Thoracic aorta (tissue), 2 donors: Measurements from ENCODE around the gene NPM1. TPM values are rescaled to one million over a fixed set of nuclear protein-coding genes. Genes with fewer than 3 reads are reported as not detected.

Experiments used
- ATAC-seq: fragments of 150-250 bp; one replicate; pipeline ENCODE4 v1.8.0; 2017; ENCODE audit warnings: low read depth; ENCODE audit not compliant: insufficient number of reproducible peaks, low FRiP score
- DNase-seq: peaks from one replicate; pipeline ENCODE4 v3.0.0-alpha.2; 2020; ENCODE audit warnings: low spot score
- H3K27ac ChIP-seq, 2 donors: fragments of 200-600 bp; sonication (generic); 1 replicate in 1 of 2; 2 replicates in 1 of 2; pipeline ENCODE4 v1.5.1; 2016; ENCODE audit warnings: mild to moderate bottlenecking in 2 of 2, moderate library complexity in 2 of 2
- H3K27me3 ChIP-seq: fragments of 200-600 bp; sonication (generic); replicated peaks from 2 replicates; pipeline ENCODE4 v1.6.0; 2016; ENCODE audit warnings: mild to moderate bottlenecking; ENCODE audit not compliant: insufficient read depth
- H3K36me3 ChIP-seq: fragments of 200-600 bp; sonication (generic); one replicate; pipeline ENCODE4 v1.5.1; 2016
- H3K4me1 ChIP-seq, 2 donors: fragments of 200-600 bp; sonication (generic); 1 replicate in 1 of 2; 2 replicates in 1 of 2; pipeline versions ENCODE4 v1.5.1 to v1.6.0; 2016; ENCODE audit warnings: low read depth in 2 of 2, mild to moderate bottlenecking in 1 of 2; ENCODE audit not compliant: control insufficient read depth in 1 of 2
- H3K4me3 ChIP-seq: fragments of 200-600 bp; sonication (generic); 2 replicates; pipeline ENCODE4 v1.5.1; 2016; ENCODE audit warnings: mild to moderate bottlenecking
- H3K9me3 ChIP-seq: fragments of 200-600 bp; sonication (generic); 2 replicates; pipeline ENCODE4 v1.5.1; 2016
- CTCF ChIP-seq: fragments of 200-600 bp; sonication (generic); IDR thresholded peaks from one replicate; pipeline ENCODE4 v1.5.1; 2019; ENCODE audit warnings: antibody characterized with exemption
- total RNA-seq, 2 donors: library from RNA; depleted of rRNA; stranded (reverse); fragments of >200 nt; gene quantifications; one replicate each; pipeline versions ENCODE4 v1.1.0 to v1.2.3, GENCODE V29; 2016

Gene NPM1
- total RNA-seq, 2 donors from 2014 or later = 453 to 1,895 TPM

GRCh38 chr5:171442287-171443042 lies 54.8 kb downstream of the NPM1 start:
- Histone ChIP-seq H3K27me3 (no peaks in the 10 kb centered on the region), H3K4me1 (peaks cover 0 to 9% of the 10 kb centered on the region in 2 donors), H3K36me3 (no peaks in the 10 kb centered on the region), H3K9me3 (no peaks in the 10 kb centered on the region), H3K27ac (no peak overlapping the region), H3K4me3 (no peak overlapping the region)
- TF ChIP-seq CTCF = no peak
- no peak for DNase-seq
- no peak for ATAC-seq

GRCh38 chr5:171444582-171444981 lies 56.9 kb downstream of the NPM1 start:
- Histone ChIP-seq H3K27me3 (no peaks in the 10 kb centered on the region), H3K36me3 (no peaks in the 10 kb centered on the region), H3K4me1 (peaks cover 0 to 7% of the 10 kb centered on the region in 2 donors), H3K27ac (no peak overlapping the region), H3K4me3 (no peak overlapping the region), H3K9me3 (no peaks in the 10 kb centered on the region)
- no peak for DNase-seq
- ATAC-seq = no peak
- TF ChIP-seq CTCF = no peak

GRCh38 chr5:171445644-171446516 lies 58.2 kb downstream of the NPM1 start:
- ATAC-seq = no peak
- TF ChIP-seq CTCF = no peak
- peaks cover 0 to 10% of the 10 kb centered on the region in 2 donors for H3K4me1 ChIP-seq
- no peaks in the 10 kb centered on the region for H3K27me3 ChIP-seq
- H3K27ac ChIP-seq = no peak overlapping the region
- no peaks in the 10 kb centered on the region for H3K36me3 ChIP-seq
- DNase-seq = no peak
- no peak overlapping the region for H3K4me3 ChIP-seq
- no peaks in the 10 kb centered on the region for H3K9me3 ChIP-seq

GRCh38 chr5:171447226-171447625 lies 59.6 kb downstream of the NPM1 start:
- Histone ChIP-seq H3K4me1 (peaks cover 5 to 15% of the 10 kb centered on the region in 2 donors), H3K27ac (no peak overlapping the region), H3K9me3 (no peaks in the 10 kb centered on the region), H3K27me3 (no peaks in the 10 kb centered on the region), H3K36me3 (no peaks in the 10 kb centered on the region), H3K4me3 (no peak overlapping the region)
- no peak for TF ChIP-seq CTCF
- DNase-seq = no peak
- ATAC-seq = no peak

GRCh38 chr5:171449426-171449825 lies 61.8 kb downstream of the NPM1 start:
- no peak for TF ChIP-seq CTCF
- Histone ChIP-seq H3K27me3 (no peaks in the 10 kb centered on the region), H3K27ac (no peak overlapping the region), H3K4me3 (no peak overlapping the region), H3K36me3 (no peaks in the 10 kb centered on the region), H3K4me1 (peaks cover 5 to 15% of the 10 kb centered on the region in 2 donors), H3K9me3 (no peaks in the 10 kb centered on the region)
- no peak for DNase-seq
- no peak for ATAC-seq
